HG03354 (cell line): ENCODE data around the gene SDF4.
A peak's percentile ranks its signal among the peaks of the same experiment; 100 is the strongest.

Source experiments
- ATAC-seq: cut with Tn5 transposase; IDR thresholded peaks from one replicate; pipeline ENCODE4 v1.9.1; 2021; ENCODE audit warnings: mild to moderate bottlenecking; ENCODE audit not compliant: unreplicated experiment, poor library complexity, severe bottlenecking

SDF4 gene

GRCh38 chr1:1232796-1233566, 1.2 kb upstream of the SDF4 start:
- ATAC-seq: no peak

- peak; percentile 13 for ATAC-seq
These were observed 501 bp upstream of the SDF4 start, which contains the start of gene B3GALT6 for GRCh38 chr1:1232208-1232795. TSS of gene B3GALT6 (plus strand) at chr1:1232237. CDS start at chr1:1232279, 42 bp downstream.

- ATAC-seq: no peak
These were observed 973 bp downstream of the SDF4 start for GRCh38 chr1:1230656-1231399.

GRCh38 chr1:1229770-1230169, 2.0 kb downstream of the SDF4 start:
- no peak for ATAC-seq

- ATAC-seq: no peak
These were observed 3.0 kb downstream of the SDF4 start for GRCh38 chr1:1228596-1229321.

- ATAC-seq: no peak
These were observed 3.6 kb downstream of the SDF4 start for GRCh38 chr1:1228187-1228586.

GRCh38 chr1:1227386-1227785, 4.4 kb downstream of the SDF4 start:
- no peak for ATAC-seq

- ATAC-seq: no peak
These were observed 5.0 kb downstream of the SDF4 start for GRCh38 chr1:1226566-1227362.

- no peak for ATAC-seq
These were observed 5.9 kb downstream of the SDF4 start for GRCh38 chr1:1225913-1226312.

- ATAC-seq: no peak
These were observed 6.5 kb downstream of the SDF4 start for GRCh38 chr1:1225238-1225845.

GRCh38 chr1:1223891-1224290, 7.9 kb downstream of the SDF4 start:
- no peak for ATAC-seq

GRCh38 chr1:1223321-1223720, 8.5 kb downstream of the SDF4 start:
- no peak for ATAC-seq

- no peak for ATAC-seq
These were observed 9.1 kb downstream of the SDF4 start for GRCh38 chr1:1222575-1223225.

- no peak for ATAC-seq
These were observed 9.8 kb downstream of the SDF4 start for GRCh38 chr1:1221887-1222574.

- no peak for ATAC-seq
These were observed 11.6 kb downstream of the SDF4 start for GRCh38 chr1:1220197-1220596.

GRCh38 chr1:1219341-1219740, 12.5 kb downstream of the SDF4 start:
- no peak for ATAC-seq

GRCh38 chr1:1218524-1219200, 13.1 kb downstream of the SDF4 start:
- ATAC-seq: no peak
